Sigmoid colon (tissue), 4 donors: Measurements from ENCODE around the gene MAP2K1.

Source experiments
- EP300 ChIP-seq, 4 donors: sonication (generic); formaldehyde crosslinking; IDR thresholded peaks; one replicate each; pipeline ENCODE4 v1.6.1; 2017; ENCODE audit warnings: antibody characterized with exemption in 4 of 4
- POLR2A ChIP-seq, 2 donors: fragments of 450-650 bp; IDR thresholded peaks; one replicate each; pipeline ENCODE4 v1.6.1; 2016; ENCODE audit warnings: antibody characterized with exemption in 2 of 2, mild to moderate bottlenecking in 2 of 2, moderate library complexity in 2 of 2
- POLR2AphosphoS5 ChIP-seq, 4 donors: sonication (generic); formaldehyde crosslinking; IDR thresholded peaks; one replicate each; pipeline ENCODE4 v1.6.1; 2017; ENCODE audit warnings: antibody characterized with exemption in 4 of 4
- TF ChIP-seq, protein P1 (sequence below), 4 experiments: fragments of 450-650 bp in 3 of 4; fragments of 200-600 bp in 1 of 4; IDR thresholded peaks; one replicate each; pipeline ENCODE4 v1.5.1; 2016 to 2019; ENCODE audit warnings: antibody characterized with exemption in 4 of 4, mild to moderate bottlenecking in 3 of 4, moderate library complexity in 2 of 4

DNA sequence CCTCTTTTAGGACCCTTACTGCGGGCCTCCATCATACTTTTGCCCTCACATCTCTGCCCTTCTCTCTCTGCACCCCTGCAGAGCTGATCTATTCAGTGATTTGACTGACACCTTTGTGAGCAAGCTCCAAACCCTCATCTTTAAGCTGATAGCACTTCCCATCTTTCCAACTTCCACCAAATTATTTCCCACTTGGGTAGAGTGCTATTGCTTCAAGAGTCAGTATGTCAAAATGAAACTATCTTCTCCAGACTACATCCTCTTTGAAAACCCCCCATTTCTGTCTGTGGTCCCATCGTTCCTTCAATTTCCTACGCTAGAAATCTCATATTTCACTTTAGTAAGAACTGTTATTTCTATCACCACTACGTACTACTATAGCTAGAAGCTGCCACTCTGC is 138.1 kb downstream of the MAP2K1 start:
- TF ChIP-seq POLR2A (IDR thresholded peaks at IDR 0.05) (no peak), POLR2AphosphoS5 (IDR thresholded peaks at IDR 0.05) (no peak), EP300 (IDR thresholded peaks at IDR 0.05) (no peak)
- TF ChIP-seq, protein P1, sequence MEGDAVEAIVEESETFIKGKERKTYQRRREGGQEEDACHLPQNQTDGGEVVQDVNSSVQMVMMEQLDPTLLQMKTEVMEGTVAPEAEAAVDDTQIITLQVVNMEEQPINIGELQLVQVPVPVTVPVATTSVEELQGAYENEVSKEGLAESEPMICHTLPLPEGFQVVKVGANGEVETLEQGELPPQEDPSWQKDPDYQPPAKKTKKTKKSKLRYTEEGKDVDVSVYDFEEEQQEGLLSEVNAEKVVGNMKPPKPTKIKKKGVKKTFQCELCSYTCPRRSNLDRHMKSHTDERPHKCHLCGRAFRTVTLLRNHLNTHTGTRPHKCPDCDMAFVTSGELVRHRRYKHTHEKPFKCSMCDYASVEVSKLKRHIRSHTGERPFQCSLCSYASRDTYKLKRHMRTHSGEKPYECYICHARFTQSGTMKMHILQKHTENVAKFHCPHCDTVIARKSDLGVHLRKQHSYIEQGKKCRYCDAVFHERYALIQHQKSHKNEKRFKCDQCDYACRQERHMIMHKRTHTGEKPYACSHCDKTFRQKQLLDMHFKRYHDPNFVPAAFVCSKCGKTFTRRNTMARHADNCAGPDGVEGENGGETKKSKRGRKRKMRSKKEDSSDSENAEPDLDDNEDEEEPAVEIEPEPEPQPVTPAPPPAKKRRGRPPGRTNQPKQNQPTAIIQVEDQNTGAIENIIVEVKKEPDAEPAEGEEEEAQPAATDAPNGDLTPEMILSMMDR (IDR thresholded peaks at IDR 0.05): no peak
